ENCODE results near the gene PRKAR1A. TPM values are rescaled to one million over a fixed set of nuclear protein-coding genes. Genes with fewer than 3 reads are reported as not detected.

The PRKAR1A gene
- total RNA-seq, 1 donor from 2014 or later, result 272 TPM

GRCh38 chr17:68576137-68576536, 63.9 kb downstream of the PRKAR1A start:
- TF ChIP-seq CTCF (IDR thresholded peaks at IDR 0.05), result no peak
- Mint-ChIP-seq H3K4me1 (no peaks in the 10 kb centered on the region), H3K27me3 (peaks cover 6% of the 10 kb centered on the region), H3K36me3 (ENCODE audit: low read depth) (no peaks in the 10 kb centered on the region), H3K27ac (no peak overlapping the region), H3K4me3 (no peak overlapping the region), H3K9me3 (peaks cover 3% of the 10 kb centered on the region)
- DNase-seq, result no peak
- POLR2A ChIA-PET, result no interaction called here
- CTCF ChIA-PET, result no interaction called here
- no peak for ATAC-seq (ENCODE audit: low read depth)
- intact Hi-C loops (cut with micrococcal nuclease), result no loop called here

GRCh38 chr17:68576811-68577496, 64.7 kb downstream of the PRKAR1A start:
- intact Hi-C loops (cut with micrococcal nuclease), result no loop called here
- no peak for TF ChIP-seq CTCF (IDR thresholded peaks at IDR 0.05)

GRCh38 chr17:68577497-68577821, 65.2 kb downstream of the PRKAR1A start:
- CTCF ChIA-PET, result no interaction called here
- no peak overlapping the region for H3K4me3 Mint-ChIP-seq
- intact Hi-C loops (cut with micrococcal nuclease), result no loop called here

More at GRCh38 chr17:68576811-68577496, 64.7 kb downstream of the PRKAR1A start:
- Mint-ChIP-seq H3K27ac (no peak overlapping the region), H3K27me3 (peaks cover 8% of the 10 kb centered on the region), H3K36me3 (ENCODE audit: low read depth) (no peaks in the 10 kb centered on the region), H3K4me3 (no peak overlapping the region), H3K4me1 (no peaks in the 10 kb centered on the region), H3K9me3 (peaks cover 3% of the 10 kb centered on the region)
- ChIA-PET CTCF (no interaction called here), POLR2A (no interaction called here)
- DNase-seq (no peak), ATAC-seq (ENCODE audit: low read depth) (no peak)

GRCh38 chr17:68578236-68578635, 66.0 kb downstream of the PRKAR1A start:
- no peak overlapping the region for H3K4me3 Mint-ChIP-seq
- CTCF ChIA-PET, result no interaction called here

More at GRCh38 chr17:68577497-68577821, 65.2 kb downstream of the PRKAR1A start:
- Mint-ChIP-seq H3K4me1 (no peaks in the 10 kb centered on the region), H3K27ac (no peak overlapping the region), H3K36me3 (ENCODE audit: low read depth) (no peaks in the 10 kb centered on the region), H3K27me3 (peaks cover 13% of the 10 kb centered on the region), H3K9me3 (peaks cover 3% of the 10 kb centered on the region)
- ATAC-seq (ENCODE audit: low read depth) (no peak), DNase-seq (no peak)
- TF ChIP-seq CTCF (IDR thresholded peaks at IDR 0.05), result no peak
- POLR2A ChIA-PET, result no interaction called here

More at GRCh38 chr17:68578236-68578635, 66.0 kb downstream of the PRKAR1A start:
- Mint-ChIP-seq H3K27me3 (peaks cover 14% of the 10 kb centered on the region), H3K27ac (no peak overlapping the region), H3K36me3 (ENCODE audit: low read depth) (no peaks in the 10 kb centered on the region), H3K4me1 (no peaks in the 10 kb centered on the region), H3K9me3 (peaks cover 3% of the 10 kb centered on the region)
- TF ChIP-seq CTCF (IDR thresholded peaks at IDR 0.05), result no peak
- no peak for DNase-seq
- ATAC-seq (ENCODE audit: low read depth), result no peak
- intact Hi-C loops (cut with micrococcal nuclease), result no loop called here
- POLR2A ChIA-PET, result no interaction called here

All from activated B cell treated with CpG ODN at 0.5 μM for 24 hours (primary cell).